GM19455 (cell line): ENCODE data around the gene LBP.
"Not testable (repeated sequence)": the region's sequence is repeated elsewhere in the genome, so short reads cannot be mapped to it uniquely, and the experiment has no call there.

Experiments
- ATAC-seq: cut with Tn5 transposase; IDR thresholded peaks from one replicate; pipeline ENCODE4 v1.9.1; 2021; ENCODE audit not compliant: unreplicated experiment

LBP gene

DNA sequence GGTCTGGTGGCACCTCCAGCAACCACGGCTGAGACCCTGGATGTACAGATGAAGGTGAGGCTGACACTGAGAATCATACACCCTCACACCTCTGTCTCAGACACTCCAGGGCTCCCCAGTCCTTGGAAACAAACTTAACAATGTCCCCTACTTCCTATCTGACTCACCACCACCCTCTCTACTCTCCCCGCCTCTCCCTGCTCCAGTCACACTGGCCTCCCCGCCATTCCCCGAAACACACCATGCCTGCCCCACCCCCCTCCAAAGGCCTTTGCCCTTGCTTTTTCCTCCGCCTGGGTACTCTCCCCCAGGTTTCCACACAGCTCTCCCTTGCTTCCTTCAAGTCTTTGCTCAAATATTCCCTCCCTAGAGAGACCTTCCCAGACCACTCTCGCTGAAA, 26.1 kb upstream of the LBP start:
- no peak for ATAC-seq

DNA sequence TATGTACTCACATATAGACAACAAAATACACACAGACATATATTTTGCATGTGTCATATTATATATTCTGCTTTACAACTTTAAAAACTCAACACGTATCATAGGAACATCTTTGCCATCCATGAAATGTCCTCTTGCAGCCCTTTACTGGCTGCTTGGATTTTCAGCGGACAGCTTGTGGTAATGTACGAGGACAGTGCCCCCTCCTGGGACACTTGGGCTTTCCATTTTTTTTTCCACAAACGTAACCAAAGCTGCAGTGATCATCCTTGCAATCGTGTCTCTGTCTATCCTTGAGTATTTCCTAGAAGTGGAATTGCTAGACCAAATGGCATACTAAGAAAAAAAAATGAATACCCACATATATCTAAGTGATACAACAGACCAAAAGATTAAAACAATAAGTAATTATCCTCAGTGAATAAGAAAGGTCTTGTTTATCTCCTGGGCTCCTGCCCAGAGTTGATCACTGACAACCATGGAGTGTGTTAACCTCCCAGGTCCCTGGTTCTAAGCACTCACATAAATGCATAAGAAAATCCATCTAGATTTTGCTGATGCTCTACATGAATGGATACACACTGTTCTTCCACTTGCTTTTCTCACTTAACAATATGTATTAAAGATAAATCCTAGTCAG, 24.2 kb upstream of the LBP start:
- ATAC-seq = no peak

DNA sequence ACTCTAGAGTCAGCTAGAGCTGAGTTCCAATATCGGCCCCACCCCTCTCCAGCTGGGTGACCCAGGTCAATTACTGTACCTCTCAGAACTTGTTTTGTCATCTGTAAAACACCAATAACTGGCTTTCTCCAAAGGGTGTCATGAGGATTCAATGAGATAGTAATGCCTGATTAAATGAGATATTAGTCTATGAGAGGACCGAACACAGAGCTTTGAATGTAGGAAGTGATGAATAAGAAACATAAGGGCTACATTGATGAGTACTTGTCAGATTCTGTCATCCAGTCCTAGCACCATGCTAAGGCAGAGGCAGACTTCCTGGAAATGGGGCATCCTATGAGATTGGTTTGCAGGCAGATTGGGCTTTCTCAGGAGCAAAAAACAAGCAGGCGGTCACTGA, 22.1 kb upstream of the LBP start:
- no peak for ATAC-seq

DNA sequence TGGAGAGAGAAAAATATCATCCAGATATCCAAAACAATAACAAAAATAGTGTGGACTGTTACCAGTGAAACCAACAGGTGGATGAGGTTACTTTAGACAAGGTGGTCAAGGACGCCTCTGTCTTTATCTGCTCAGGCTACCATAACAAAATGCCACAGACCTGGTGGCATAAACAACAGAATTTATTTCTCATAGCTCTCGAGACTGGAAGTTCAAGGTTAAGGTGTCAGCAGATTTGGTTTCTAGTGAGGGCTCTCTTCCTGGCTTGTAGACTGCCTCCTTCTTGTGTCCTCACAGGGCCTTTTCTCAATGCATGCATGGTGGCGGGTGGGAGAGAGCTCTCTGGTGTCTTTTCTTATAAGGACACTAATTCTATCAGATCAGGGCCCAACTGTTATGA, 21.1 kb upstream of the LBP start:
- no peak for ATAC-seq

DNA sequence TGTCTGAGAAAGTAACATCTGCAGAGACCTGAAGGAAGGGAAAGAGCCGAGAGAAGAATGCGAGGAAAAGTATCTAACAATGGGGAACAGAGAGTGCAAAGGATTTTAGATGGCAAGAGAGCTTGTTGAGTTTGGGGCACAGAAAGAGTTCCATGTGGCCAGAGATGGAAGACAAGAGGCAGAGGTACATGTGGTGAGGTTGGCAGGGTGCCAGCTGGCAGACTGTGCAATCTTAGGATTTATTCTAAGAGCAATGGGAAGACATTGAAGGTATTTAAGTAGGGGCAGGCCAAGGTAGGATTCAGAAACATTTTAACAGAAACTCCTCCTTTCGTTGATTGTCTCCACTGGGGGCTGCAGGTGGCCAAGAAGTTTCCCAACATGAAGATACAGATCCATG, 20.4 kb upstream of the LBP start:
- ATAC-seq = no peak

DNA sequence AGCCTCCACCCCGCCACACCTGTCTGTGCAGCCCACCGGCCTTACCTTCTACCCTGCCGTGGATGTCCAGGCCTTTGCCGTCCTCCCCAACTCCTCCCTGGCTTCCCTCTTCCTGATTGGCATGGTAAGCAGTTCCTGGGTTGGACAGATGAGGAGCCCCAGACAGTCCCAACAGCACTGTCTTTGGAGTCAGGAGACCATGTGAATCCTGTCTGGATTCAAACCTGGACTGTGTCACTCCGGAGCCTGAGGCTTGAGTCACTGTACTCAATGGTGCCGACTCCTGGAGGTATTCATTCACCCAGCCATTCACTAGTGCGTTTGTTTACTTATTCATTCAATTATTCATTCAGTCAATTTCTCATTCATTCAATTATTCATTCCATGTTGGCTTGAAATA, 20.0 kb upstream of the LBP start:
- no peak for ATAC-seq

DNA sequence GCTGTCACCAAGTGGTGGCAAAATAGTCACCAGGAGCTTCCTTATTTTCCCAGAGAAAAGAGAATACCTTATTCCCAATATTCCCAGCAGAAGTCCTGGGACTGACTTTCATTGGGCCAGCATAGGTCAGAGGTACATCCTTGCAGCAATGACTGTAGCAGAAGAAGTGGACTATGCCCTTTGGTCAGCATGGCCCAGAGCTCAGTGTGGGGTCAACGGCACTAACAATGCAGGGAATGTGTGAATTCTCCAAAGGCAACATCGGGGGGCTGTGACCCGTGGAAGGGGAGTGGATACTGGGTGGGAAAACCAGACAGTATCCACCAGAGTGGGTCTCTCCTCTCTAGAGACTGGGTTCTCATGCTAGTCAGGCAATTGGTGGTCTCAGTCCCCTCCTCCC, 15.6 kb upstream of the LBP start:
- ATAC-seq = no peak

DNA sequence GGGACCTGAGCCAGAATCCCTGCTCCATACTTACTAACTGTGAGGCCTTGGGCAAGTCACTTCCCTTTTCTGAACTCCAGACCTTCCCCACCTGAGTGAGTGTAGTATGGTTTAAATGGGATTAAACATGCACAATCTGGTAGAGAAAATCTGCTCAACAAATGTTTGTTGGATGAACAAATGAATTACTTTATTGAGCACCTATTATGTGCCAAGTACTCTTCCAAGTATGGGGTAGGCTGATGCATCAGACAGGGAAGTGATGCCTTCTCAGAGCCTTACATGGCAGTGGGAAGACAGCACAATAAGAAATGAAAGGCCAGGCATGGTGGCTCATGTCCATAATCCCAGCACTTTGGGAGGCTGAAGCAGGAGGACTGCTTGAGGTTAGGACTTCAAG, 15.0 kb upstream of the LBP start:
- ATAC-seq = no peak

DNA sequence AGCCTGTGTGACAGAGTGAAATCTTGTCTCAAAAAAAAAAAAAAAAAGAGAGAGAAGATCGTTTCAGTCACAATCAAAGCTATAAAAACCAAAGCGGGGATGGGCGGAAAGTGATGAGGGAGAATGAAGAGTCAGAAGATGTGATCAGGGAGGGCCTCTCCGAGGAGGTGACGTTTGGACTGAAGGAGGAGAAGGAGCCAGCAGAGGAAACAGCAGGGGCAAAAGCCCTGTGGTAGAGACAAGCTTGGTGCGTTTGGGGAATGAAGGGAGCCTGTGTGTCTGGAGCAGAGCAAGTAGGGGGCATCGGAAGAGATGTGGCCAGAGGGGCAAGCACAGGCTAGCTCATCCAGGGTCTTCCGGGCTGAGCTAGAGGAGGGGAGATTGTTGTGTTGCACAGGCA, 14.5 kb upstream of the LBP start:
- no peak for ATAC-seq

DNA sequence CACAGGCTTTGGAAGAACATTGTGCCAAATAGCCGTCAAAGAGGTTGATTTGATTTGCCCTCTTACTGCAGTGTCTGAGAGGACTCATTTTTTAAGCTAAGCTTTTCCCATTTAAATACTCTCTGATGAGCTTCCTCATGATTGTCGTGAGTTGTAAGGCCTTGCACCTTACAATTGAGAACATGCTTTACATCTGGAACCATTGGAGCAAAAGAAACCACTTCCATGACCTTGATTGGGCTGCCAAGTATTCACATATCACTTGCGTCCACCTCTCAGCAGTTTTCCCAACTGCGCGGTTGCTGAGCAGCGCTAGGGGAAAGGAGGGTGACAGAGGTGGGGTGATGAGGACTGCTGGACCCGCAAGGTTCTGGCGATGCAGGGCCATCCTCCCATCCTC, 12.3 kb upstream of the LBP start:
- no peak for ATAC-seq

DNA sequence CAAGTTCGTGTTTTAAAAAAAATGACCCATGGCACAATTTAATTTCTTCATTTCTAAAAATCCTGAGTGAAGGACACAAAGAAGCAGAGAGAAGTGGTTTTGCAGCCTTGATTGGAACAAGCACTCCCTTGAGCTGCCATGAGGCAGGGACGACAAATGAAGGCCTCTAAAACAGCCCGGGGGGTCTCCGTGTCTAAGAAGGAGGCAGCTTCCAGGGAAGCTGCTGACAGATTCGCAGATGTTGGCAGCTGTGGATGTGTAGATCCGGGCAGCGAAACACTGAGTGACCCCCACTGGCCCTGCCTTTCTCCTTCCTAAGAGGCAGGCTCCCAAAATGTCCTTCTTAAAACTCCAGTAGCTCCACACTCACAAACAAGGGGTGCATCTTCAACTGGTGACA, 9.6 kb upstream of the LBP start:
- no peak for ATAC-seq

DNA sequence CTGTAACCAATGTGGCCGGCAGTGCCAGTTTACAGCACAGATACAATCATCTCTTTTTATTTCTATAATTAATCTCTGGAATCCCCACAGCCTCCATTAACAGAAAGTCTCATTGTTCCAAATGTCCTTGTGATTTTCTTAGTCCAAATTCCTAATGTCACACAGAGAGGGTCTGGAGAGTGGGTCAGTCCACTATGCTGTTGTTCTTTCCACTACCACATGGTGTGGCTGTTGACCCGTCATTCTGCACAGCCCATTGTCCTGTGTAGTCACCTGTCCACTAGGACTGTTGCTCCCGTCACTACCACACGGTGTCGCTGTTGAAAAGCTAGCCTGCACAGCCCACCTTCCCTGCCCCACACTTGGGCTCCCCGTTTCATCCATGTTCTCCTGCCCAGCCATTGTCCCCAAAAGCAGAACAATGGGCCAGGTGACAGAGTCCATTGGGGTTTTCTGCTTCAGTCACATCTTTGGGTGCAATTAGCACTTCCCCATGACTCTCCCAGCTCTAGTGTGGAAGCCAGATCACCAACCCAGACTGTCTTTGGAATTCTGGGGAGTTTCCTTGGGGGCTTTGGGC, 8.6 kb upstream of the LBP start:
- ATAC-seq = no peak

DNA sequence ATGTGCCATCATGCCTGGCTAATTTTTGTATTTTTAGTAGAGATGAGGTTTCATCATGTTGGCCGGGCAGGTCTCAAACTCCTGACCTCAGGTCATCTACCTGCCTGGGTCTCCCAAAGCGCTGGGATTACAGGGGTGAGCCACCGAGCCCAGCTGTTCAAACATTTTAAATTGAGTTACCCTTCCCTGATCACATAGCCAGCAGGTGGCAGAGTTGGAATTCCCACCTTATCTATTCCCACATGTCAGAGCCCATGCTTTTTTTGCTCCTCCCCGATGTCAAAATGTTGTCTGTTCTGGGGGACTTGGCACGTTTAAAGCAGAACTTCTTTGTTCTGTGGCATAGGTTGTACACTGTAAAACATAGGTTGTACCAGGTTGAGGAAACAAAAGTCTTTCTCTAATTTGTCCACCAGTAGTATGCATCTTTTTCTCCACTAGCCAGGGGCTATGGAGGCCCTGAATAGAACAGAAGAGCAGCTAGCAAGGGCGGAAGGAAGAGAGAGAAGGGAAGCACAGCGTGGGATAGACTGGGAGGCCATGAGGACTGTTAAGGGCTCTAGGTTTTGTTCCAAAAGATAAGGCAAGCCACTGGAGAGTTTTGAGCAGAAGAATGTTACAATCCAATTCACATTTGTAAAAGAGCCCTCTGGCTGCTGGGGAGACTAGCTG, 7.3 kb upstream of the LBP start:
- no peak for ATAC-seq

DNA sequence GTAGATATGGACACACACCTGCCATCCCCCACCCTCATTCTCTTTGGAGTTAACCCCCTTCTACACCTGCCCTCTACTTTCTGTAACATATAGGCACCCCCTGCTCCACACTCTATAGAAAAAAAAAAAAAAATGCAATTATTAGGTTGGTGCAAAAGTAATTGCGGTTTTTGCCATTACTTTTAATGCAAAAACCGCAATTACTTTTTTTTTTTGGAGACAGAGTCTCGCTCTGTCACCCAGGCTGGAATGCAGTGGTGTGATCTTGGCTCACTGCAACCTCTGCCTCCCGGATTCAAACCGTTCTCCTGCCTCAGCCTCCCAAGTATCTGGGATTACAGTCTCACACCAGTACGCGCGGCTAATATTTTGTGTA, 6.8 kb upstream of the LBP start:
- ATAC-seq = not testable (repeated sequence)

DNA sequence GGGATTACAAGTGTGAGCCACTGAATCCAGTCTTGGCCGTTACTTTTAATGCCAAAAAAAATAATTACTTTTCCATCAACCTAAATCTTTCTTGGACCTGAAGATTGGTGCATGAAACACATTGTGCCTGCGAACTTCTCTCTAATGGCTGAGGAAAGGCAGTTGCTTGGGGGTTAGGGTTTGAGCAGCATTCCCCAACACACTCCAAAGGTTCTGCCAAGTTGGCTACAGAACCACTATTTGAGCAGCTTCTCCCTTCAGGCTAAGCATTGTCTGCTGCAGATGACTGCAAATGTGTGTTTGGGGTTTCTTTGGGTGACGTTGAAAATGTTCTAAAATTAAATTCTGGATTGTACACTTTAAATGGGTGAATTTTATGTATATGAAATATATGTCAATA, 6.3 kb upstream of the LBP start:
- ATAC-seq = no peak

DNA sequence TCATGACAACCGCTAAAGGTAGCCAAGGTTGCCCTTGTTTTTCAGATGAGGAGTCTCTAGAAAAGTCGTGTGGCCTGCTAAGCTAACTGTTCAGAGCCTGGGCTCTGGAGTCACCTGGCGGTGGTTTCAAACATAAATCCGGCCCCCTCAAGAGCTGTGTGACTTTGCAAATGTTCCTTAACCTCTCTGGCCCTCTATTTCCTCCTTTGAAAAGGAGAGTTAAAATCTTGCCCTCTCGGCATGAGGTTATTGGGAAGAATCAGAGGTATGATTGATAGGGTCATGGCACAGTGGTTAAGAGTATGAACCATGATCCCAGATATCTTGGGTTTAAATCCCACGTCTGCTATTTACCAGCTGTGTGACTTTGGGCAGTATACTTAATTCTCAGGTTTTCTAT, 5.6 kb upstream of the LBP start:
- ATAC-seq = no peak

DNA sequence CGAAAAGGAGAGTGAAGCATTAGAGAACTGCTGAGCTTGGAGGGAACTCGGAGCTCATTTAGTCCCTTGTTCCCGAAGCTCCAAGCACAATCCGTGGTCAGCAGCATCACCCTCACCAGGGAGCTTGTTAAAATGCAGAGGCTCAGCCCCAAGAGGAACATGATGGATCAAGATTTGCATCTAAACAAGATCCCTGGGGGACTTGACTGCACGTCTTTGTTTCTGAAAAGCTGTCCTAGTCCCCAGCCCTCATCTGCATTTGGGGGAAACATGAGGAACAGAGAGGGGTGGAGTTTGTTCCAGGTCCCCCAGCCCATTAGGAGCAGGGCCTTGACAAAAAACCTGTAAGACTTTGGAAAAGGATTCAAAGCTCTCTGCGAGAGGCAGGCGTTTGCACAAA, 4.1 kb upstream of the LBP start:
- no peak for ATAC-seq

DNA sequence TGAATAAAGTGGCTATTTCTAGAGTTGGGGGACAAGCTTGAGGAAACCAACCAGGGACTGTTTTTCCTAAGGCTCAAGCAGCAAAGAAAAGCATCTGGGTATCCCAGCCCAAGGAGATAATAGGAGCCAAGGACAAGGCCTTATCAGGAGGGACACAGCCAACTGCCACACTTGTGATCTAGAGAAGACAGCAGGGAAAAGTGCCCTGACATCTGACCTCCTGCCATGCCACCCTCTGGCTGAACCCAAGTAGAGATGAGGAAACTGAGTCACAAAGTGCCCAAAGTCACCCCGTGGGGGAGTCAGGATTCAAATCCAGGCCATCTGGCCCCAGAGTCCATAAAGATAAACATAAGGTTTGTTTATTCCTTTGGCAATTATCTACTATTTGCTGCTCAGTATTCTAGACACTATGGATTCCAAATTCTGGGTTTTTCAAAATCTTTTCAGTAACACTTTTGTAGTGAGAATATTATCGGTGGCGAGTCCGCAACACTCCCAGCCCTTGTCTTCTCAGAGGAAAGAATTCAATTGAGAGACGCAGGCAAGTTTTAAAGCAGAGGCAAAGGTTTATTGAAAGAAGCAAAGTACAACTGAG, 3.5 kb upstream of the LBP start:
- no peak for ATAC-seq

DNA sequence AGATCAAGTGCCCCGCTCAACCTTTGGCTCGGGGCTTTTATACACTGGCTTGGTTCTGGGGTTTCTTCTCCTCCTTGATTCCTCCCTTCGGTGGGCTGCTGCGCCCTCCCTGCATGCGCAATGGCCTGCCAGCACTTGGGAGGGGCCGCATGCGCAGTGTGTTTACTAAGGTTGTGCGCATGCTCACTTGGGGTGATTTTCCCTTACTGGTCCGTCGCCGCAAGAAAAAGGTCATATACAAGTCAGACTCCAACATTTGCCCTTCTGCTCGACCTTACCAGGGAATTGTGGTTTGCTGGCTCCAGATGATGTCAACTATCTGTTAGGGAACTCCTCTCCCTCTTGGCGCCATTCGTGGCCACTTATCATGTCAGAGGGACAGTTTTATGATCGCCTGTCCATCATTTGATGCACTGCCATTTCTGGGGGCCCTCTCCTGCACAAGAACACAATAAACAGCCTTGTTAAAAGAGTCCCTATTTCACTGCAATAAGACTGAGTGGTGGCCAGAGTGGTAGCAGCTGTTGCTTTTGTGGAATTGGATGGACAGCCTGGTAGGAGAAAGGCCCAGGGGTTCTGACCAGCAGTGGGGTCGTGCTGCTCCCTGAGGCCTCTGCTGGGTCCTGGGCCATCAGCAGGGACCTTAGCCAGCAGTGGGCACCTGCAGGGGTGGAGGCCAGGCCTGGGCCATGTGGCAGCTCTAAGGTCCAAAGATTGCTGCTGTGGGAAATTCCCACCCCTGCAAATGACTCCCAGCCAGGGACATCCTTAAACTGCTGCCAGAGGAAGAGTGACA, 2.8 kb upstream of the LBP start:
- ATAC-seq = no peak

DNA sequence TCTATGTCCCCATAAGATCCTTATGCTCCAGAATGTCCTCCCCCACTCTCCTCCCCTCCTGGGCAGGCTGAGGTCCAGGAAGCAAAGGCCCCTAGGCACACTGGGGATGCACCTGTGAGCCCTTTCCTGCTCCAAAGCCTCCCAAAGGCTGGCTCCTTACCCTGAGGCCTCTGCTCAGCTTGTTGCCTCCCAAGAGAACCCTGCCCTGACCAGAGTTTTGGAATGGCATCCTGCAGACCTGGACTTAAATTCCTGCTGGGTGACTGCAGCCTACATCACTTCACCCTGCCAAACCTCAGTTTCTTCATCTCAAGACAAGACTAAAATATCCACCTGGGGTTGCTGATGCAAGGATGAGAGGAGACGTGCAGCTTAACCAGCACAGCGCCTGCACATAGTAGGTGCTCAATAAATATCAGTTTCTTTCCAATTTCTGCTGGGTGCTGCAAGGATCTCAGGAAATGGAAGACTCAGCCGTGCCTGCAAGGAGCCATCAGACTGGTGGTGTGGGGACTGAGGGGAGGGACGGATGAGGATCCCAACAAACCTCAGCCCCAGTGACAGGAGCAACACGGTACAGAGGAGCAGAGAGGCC, 2.1 kb upstream of the LBP start:
- no peak for ATAC-seq

DNA sequence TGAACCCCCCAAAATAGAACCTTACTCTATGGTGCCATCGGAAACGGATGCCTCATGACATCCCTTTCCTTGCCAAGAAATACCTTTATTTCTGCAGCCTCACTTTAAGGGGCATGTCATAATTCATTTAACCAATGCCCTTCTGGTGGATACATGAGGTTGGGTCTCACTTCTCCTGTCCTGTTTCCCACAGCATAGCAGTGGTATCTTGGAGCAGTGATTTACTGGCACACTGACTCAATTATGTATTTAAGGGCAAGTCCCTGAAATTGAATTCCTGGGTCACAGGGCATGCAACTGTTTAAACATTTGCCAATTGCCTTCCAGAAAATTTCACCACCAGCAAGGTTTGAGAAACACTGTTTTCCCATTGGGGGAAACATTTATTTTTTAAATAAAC, 639 bp upstream of the LBP start:
- ATAC-seq = no peak
